ENCODE data around the gene HOXB7.

Gene HOXB7

DNA sequence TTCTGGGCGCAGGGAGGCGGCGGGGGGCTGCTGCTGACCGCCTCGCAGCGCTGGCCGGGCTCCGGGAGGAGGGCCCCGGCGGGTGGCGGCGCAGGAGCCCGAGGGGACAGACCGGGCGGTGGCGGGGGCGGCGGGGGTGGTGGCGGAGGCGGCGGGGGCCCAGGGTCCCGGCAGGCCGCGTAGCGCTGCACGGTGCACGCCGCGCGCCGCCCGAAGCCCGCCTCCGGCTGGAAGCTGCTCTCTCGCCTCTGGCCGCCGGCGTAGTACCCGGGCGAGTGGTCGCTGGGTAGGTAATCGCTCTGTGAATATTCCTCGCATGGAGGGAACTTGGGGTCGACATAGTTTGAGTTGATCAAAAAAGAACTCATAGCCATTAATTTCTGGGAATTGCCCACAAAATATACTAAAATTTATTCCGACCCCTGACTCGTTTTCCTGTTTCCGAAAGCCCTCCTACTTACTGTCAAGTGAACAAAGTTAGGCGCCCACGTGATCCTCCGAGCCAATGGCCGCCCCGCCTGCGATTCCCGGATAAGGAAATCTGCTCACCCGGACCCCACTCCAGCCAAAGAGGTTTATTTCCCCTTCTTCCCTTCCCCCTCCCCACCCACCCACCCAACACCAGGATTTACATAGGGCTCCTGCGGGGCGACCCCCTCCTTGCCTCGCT is 32.7 kb downstream of the HOXB7 start, which contains the start of gene HOXB4:
Gene HOXB4 (minus strand): TSS at position 405 of the 670 bp plus-strand sequence. CDS start 31 bp downstream, at position 374.
- DNase-seq: peak; percentile 72

DNA sequence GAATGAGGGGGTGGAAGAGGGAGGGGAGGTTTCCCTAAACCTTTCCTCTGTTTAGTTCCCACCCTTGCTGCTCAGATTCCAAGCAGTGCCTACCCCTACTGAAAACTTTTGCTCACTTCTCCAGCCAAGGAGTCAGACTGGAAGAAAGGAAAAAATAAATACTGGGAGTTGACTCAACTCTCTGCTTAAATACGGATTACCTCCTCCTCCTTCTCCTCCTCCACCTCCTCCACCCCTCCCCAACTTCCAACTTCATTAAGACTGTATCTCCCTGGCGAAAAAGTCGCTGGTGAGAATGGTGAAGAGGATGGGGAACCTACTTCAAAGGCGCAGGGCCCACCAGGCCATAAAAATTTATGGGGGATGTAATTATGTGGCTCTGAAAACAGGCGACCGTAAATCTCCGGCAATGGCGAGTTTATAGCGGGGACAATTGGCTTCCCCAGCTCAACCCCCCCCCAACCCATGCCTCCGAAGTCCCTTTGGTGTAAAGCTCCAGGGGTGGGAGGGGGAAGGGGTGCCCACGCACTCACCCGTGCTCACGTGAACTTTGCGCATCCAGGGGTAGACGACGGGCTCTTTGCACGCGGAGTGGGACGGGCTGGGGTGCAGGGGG is 33.4 kb downstream of the HOXB7 start:
- DNase-seq: no peak

DNA sequence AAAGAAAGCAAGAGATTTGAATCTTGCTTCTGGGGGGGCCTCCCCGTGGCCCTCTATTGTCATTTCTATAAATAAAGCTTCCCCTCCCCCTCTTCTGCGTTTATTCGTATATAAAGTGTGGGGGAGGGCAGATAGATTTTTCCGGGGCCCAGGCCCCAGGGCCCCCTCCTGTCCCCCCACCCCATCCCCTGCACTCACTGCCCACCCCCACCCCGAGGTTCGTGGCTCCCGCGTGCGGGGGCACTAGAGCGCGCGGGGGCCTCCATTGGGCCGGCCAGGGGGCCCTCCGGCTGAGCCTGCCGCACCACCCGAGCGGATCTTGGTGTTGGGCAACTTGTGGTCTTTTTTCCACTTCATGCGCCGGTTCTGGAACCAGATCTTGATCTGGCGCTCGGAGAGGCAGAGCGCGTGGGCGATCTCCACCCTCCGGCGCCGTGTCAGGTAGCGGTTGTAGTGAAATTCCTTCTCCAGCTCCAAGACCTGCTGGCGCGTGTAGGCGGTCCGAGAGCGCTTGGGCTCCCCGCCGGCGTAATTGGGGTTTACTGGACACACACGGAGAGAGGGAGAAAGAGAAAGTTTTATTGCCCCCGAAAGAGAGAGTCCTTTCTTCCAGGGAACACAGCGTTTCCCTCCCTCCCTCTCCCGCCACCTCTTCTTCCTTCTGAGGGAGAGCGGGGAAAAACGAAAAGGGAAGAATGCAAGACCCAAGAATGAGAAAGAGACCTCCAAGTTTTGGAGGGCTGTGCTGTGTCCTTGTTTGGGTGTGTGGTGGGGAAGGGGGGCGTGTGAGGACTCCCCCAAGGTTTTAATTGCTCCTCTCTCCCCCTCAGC is 34.1 kb downstream of the HOXB7 start:
- peak; percentile 56 for DNase-seq

DNA sequence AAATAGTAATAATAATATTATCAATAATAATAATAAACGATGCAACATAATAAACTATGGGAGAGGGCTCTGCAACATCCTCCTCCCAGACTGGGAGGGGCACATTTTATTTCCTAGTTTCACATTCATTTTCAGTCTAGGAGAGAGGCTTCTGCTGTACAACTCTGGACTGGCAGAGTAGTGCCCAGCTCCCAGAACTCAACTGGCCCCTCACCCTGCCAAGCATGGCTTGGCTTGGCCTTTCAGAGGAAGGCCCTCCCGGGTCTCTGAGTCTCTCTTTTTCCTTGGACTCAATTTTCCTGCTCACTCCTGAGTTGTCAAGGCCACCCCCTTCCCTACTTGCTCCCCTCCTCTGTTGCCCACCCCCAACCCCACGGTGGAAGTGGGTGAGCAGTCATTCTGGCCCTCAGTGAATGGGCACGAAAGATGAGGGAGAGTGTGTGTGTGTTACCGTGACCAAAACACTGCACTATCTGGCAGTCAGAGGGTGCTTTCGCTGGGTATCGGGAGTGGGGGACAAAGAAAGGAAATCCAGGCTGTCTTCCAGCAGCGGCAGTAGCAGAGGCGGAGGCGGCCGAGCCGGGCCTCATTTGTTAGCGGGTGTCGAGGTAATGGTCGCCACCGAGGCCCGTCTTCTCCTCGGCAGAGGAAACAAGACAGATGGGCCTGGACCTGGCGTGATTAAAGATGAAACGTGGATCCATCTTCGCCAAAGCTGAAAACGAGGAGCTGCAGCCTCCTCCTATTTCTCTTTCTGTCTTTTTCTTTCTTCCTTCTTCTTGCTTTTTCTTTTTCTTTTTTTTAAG is 34.9 kb downstream of the HOXB7 start:
- DNase-seq: no peak

DNA sequence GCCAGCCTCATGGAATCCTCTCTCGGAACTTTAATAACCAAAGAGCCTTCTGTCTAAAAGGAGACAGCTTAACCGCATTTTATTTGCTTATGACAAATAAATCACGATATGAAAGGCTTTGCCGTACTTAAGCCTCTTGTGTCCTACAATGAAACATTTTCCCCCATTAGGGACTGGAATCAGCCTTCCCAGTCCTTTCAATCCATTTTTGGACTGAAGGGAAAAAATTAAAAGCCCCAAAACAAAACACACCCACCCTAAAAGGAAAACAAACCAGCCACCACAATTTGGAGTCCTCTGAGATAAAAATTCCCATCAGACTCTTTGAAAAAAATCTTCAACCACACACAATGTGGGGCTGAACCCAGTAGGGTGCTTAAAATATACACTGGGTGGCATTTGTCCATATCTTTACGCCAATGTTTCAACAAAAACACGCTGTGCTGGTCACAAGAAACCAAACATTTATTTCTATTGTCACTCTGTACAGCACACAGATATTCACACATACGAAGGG is 35.7 kb downstream of the HOXB7 start:
- peak; percentile 46 for DNase-seq

DNA sequence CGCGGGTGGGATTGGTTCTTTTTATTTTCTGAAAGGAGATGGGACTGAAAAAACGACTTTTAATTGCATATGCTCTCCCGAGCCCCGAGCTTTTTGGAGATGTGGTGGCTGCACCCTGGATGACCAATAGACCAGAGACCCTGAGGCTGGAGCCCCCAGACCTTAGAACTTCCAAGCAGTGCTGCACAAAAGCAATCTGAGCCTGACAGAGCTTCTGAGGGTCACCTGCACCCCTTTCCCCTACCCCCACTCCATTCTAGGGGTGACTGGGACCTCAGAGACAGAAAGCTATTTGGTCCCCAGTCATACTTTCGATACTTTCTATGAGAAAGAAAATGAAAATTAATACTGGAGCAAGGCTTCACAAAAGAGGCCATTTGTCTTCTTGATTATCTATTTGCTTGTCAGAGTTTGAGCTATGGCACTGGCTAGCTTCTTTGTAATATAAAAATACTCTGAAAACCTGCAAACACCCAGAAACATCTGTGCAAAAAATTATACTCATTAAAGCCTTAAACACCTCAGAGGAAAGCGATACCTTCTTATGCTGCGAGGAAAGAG is 36.2 kb downstream of the HOXB7 start:
- DNase-seq: no peak

DNA sequence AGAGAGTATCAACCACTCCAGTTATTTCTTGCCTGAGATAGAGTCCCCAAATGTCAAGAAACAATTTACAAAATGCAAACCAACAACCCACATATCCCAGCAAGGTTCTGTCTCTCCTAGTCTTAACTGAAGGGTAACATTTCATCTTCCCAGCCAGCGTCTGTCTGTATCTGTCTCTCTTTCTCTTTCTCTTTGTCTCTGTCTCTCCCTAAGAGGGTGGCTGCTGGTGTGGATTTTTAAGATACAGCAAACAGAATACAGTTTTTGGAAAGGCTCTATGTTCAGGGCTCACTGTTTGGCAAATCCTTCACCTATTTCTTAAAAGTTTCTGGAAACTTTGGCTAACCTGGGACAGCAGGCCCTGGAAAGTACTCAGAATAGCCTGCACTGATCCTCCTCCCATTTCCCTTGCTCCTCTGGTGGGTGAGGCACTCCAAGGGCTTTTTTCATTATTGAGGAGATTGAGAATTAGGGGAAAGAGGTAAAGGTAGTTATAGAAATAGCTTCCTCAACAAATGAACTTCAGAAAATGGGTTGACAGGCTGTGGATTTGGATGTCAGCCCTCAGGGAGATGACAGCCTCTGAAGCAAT is 38.9 kb downstream of the HOXB7 start:
- DNase-seq: no peak

DNA sequence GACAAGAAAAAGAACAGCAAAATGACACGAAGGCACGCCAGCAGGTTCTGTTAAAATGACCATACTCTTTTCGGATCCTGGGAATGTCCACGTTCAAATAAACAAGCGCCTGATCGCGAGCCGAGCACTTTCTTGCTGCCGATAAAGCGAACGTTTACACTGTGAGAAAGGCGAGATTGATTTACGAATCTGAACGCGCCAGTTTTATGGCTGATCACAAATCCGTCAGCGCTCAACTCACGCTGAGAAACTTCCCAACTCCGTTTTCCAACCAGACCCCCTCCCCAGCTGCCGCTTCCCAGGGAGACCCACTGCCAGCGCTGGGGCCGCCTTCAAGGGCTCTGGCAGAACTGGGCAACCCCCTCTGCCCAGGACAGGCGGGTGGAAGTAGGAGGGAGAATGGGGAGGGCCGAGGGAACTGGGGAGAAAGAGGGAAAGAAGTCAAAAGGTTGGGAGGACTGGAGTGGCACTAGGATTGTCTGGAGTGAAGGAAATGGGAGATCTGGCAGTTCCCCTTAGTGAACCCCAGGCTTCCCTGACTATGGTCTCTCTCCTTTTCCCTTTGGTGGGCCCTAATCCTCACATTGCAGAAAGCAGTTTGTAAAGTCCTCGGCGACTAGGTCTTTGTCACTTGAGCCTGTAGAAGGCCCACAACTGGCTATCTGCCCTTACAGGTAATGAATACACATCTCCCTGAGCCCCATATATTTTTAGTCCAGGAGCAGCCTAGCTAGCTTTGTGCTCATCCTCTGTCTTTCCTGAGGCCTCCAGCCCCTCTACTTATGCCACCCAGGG is 39.6 kb downstream of the HOXB7 start:
- DNase-seq: no peak

DNA sequence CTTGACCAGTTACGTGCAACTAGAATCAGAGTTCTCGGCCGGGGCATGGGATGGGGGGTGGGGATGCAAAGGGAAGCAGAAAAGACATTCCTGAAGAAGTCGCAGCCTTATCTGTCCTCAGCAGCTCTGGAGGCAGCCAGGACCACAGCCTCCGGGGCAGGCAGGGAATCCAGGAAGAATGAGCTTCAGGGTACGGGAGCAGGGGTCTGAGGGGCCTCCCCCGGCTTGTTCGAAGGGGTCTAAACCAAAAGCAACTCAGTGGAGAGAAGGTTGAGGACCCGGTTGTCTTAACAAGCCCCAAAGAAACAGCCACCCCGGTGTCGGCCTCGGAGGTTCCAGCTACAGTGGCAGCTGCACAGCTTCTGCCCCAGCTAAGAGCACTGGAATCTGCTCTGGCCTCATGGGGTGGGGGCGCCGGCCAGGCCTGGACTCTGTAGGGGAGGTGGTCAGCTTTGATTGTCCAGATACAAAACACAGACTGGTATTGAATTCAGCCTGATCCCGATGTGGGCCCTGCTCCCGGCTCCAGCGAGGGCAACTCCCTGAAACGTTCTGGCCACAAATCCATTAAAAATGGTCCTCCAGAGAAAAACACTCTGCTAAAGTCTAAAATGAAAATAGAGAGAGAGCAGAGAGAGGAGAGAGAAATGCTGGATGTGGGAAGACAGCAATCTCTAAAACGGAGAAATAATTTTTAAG is 40.3 kb downstream of the HOXB7 start:
- no peak for DNase-seq

DNA sequence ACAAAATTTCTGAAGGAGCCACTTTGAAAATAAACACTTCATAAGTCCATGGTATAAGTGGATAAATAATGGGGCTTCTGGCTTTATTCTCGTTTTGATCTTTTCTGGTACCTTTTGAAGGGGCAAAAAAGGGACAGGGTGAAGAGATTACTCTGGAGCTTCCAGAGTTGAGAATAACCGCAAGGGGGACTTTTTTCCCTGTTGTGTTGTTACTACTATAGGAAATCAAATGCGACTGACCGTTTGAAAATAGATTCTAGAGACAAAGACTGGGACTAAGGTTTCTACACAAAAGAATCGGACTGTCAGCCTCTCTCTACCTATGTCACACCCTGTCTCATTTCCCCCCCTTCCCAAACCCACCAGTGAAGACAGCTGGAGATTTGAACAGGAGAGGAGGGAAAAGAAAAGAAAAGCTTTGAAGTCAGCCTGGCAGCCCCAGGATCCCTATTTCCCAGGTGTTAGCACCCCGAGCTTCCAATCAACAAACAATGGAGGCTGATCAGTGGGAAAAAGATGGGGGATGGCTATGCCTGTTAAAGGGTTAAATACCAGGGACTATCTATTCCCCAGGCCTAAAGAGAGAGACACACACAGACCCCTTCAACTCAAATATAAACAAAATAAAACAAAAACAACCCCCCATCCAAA is 41.0 kb downstream of the HOXB7 start:
- DNase-seq: no peak

DNA sequence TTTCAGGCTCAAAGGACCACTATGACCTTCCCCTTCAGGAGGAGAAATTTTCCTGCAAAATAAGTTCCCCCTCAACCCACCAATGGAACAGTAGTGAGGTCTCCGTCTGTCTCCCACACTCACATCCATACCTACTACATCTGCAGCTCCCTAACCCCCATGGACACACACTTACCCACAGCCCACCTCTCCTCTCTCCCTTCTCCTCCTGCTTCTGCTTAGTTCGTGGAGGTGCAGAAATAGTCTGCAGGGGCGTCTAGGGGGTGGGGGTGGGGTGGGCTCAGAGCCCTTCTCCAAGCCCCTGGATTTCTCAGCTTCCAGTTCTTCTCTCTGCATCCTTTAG is 41.6 kb downstream of the HOXB7 start:
- DNase-seq: no peak

DNA sequence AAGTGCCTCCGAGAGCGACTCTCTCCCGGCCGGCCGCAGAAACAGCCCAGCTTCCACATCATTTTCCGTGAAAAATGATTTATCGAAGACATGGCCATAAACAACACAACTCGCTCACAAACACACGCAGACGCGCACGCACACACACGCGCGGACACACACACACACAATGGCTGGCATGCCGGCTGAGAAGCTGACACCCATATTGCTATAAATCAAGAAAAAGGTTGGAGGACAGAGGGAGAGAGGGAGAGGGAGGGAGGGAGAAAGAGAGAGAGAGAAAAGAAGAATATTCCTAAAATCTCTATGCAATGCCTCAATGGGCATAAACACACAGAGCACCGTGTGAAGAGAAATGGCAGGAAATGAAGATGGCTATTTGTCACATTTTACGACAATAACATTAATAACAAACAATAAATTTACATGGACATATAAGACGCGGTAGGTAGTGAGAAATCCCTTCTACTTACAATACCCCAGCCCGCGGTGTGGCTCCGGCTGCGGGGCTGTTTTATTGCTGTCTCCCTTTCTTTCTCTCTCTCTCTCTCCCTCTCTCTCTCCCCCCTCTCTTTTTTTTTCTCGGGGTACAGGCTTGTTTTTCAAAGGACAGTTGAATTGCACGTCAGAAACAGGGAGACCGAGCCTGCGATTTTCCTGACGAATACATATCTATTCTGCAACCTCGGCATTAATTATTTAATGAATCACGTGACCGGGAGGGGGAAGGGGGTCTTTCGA is 42.1 kb downstream of the HOXB7 start:
- DNase-seq: no peak

DNA sequence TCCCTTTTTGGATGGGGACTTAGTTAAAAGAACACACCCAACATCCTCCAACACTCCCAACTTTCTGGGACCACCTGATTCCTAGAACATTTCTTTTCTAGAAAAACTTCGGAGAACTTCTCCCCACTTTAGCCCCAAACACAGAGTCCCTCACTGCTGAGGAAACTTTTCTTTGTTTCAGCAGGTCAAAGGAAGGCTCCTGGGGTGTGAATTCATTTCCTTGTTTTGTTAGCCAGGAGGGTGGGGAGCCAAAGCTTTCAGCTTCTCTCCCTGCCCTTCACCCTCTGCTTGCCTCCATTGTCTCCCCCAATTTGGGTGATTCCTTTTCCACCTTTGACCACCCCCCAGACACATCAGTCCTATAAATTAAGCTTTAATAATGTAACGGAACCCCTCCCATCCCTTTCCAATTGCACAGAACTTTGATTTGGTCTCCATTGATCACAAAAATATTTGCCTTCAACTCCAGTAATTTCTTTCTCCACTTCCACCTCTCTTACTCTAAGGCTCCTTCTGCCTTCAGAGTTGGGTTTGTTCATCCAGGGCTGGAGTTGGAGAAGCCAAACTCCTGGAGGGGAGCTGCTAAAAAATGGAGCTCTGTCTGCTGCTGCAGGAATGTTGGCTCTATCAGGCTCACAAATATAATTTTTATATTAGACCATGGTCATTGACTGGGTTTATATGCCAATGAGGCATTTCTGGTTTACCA is 43.0 kb downstream of the HOXB7 start:
- no peak for DNase-seq

DNA sequence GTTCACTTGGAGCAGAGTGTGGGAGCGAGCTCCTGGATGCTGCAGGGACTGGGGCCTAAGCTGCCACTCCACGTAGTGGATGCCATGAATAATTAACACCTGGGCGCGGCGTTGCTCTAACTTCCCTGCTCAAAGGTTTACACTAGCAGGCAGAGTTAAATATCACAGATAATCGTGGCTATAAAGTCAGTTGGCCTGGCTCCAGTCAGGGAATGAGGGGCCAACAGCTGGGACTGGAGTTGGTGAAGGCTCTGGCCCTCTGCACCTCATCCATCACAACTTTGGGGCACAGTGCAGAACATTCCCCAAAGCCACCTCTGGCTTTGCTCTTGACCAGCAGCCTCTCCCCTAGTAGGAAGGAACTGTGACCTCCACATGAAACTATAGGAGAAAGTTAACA is 43.6 kb downstream of the HOXB7 start:
- no peak for DNase-seq

DNA sequence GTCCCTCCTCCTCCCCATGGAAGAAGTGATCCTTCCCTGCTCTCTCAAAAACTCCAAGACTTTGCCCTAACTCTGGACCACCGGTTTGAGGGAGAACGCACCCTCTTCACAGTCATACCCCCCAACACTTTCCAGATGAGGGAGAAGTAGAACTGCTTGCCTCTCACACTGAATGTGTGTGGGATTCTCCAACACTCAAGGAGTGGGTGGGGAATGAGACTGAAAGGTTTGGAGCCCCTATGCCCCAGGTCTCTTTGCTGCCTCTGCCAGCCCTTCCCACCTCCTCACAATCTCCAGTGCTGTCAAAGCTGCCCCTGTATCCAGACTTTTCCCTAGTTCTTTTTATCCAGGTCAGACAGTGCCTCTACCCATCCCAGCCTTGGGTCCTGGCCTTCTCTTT is 44.1 kb downstream of the HOXB7 start:
- DNase-seq: no peak

DNA sequence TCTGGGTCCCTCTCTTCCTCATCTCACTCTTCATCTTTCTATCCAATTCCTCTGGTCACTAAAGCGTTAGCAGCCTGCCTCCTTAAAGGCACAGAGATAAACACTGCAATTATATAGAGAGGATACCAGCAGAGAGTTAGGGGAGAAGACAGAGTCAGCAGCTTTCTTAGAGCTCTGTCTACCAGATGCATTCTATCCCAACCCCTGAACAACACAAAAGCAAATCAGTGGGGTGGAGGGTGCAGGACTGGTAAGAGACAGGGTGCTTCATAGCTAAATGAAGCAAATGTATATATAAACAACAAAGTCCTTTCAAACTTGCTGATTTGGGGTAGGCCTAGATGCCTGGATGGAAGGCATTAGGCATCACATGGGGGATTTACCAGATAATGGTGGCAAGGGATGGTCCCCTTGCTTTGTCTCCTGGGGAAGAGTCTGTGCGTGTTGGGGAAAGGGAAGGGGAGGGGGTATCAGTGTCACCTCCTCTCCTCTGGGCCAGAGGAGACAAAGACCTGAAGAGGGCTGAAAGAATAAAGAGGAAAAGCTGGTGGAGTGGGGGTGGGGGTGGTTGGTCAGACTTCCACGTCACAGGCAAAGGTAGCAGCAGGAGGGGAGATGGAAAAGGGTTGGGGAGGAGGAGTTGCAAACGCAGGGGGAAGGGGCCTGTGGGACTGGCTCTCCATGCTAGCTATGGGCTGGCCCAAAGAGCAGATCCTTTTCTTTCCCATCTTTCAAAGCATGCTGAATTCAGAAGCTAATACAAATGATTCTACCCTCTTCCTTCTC is 44.7 kb downstream of the HOXB7 start:
- DNase-seq: no peak

DNA sequence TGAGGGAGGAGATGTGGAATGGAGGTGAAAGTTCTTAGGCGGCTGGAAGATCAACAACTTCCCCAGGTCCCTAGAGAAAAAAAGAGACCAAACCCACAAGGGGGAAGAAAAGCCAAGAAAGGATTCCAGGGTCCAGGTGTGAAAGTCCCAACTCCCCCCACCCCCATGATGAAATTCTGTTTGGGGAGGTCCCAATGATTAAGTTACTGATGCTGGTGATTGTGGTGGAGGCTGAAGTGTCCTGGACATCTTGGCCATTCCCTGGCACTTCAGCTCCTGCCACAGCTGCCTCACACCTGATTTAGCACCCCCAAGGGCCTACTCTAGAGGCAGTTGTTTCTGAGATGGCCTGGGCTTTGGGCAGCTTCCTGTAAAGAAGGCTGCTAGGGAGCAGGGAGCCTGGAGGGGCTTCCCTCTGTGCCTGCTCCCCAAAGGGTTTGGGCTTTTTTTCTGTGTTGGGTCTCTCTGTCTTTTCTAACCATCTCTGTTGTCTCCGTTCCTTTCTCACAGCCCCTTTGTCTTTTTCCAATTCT is 45.7 kb downstream of the HOXB7 start:
- DNase-seq: no peak
